ENCODE data around the gene SRSF8.
A peak's percentile ranks its signal among the peaks of the same experiment; 100 is the strongest.

SRSF8 gene

GRCh38 chr11:95086836-95087570, 20.3 kb downstream of the SRSF8 start:
- peak; percentile 92 for DNase-seq (ENCODE audit: low read depth)
- no peak for TF ChIP-seq CTCF (IDR thresholded peaks at IDR 0.05; ENCODE audit: control insufficient read depth, extremely low read depth, insufficient read depth)
- H3K4me3 ChIP-seq (ENCODE audit: low read depth, low read length): no peak overlapping the region

GRCh38 chr11:95088946-95089619, 22.4 kb downstream of the SRSF8 start:
- H3K4me3 ChIP-seq (ENCODE audit: low read depth, low read length): peak overlapping the region; percentile 42
- no peak for DNase-seq (ENCODE audit: low read depth)
- no peak for TF ChIP-seq CTCF (IDR thresholded peaks at IDR 0.05; ENCODE audit: control insufficient read depth, extremely low read depth, insufficient read depth)

GRCh38 chr11:95089620-95090542, 23.2 kb downstream of the SRSF8 start, which contains the start of gene ENDOD1:
TSS of gene ENDOD1 (plus strand) at chr11:95089846. CDS start at chr11:95089928, 82 bp downstream.
- peak; percentile 18 for TF ChIP-seq CTCF (IDR thresholded peaks at IDR 0.05; ENCODE audit: control insufficient read depth, extremely low read depth, insufficient read depth)
- no peak for DNase-seq (ENCODE audit: low read depth)
- H3K4me3 ChIP-seq (ENCODE audit: low read depth, low read length): peak within 1 kb of the TSS; percentile 94

GRCh38 chr11:95091663-95092180, 25.0 kb downstream of the SRSF8 start:
- no peak for TF ChIP-seq CTCF (IDR thresholded peaks at IDR 0.05; ENCODE audit: control insufficient read depth, extremely low read depth, insufficient read depth)
- H3K4me3 ChIP-seq (ENCODE audit: low read depth, low read length): peak overlapping the region; percentile 94
- DNase-seq (ENCODE audit: low read depth): no peak

- no peak for DNase-seq (ENCODE audit: low read depth)
- peak overlapping the region; percentile 13; the same call in 1 of the 2 replicates for H3K4me3 ChIP-seq (ENCODE audit: low read depth, low read length)
- TF ChIP-seq CTCF (IDR thresholded peaks at IDR 0.05; ENCODE audit: control insufficient read depth, extremely low read depth, insufficient read depth): no peak
Observed at GRCh38 chr11:95092549-95093324, 26.0 kb downstream of the SRSF8 start.

GRCh38 chr11:95093548-95093947, 26.8 kb downstream of the SRSF8 start:
- DNase-seq (ENCODE audit: low read depth): no peak
- no peak for TF ChIP-seq CTCF (IDR thresholded peaks at IDR 0.05; ENCODE audit: control insufficient read depth, extremely low read depth, insufficient read depth)

More at GRCh38 chr11:95093548-95093947, 26.8 kb downstream of the SRSF8 start:
- no peak overlapping the region for H3K4me3 ChIP-seq (ENCODE audit: low read depth, low read length)
